ENCODE measurements around the gene FCER1G. TPM values are rescaled to one million over a fixed set of nuclear protein-coding genes. Genes with fewer than 3 reads are reported as not detected.
"Not testable (repeated sequence)": the region's sequence is repeated elsewhere in the genome, so short reads cannot be mapped to it uniquely, and the experiment has no call there.

FCER1G gene
- total RNA-seq, 4 donors from 2014 or later = 1.6 to 50.4 (median 25.4) TPM

DNA sequence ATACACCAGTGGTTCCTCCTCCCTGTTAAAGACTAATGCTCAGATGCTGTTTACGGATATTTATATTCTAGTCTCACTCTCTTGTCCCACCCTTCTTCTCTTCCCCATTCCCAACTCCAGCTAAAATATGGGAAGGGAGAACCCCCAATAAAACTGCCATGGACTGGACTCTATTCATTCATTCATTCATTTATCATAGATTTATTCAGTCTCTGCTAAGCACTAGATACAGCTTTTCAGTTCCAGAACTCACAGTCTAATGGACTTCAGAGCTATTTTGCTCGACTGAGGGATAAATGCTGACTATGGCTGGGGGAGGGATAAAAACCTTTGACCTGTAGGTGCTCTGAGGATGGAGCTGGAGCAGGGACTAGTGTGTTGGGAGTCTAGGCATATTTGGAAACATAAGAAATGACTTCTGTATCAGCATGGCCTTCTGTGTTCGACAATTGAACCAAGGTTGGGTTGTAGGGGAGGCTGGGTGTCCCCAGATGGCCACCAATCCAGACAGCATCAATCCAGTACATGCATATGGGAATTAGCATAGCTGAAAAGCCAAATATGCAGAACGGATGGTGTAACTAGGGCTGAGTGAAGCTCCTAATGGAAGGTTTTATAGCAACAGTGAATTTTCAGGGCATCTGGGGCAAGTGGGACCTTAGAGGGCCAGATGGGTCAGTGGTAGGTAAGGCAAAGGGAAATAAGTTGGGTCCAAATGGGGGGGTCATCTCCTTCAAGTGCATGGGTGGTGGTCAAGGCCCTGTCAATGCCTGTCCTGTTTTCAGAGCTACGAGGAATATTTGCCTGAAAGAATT lies 4.2 kb downstream of the FCER1G start:
- intact Hi-C loops (cut with DNase I) = no loop called here
- Histone ChIP-seq H3K27ac (no peak overlapping the region), H3K4me3 (no peak overlapping the region), H3K27me3 (no peaks in the 10 kb centered on the region), H3K4me1 (no peaks in the 10 kb centered on the region), H3K36me3 (peaks cover under 1 to 12% (median 5%) of the 10 kb centered on the region in 3 donors), H3K9me3 (no peaks in the 10 kb centered on the region)
- no peak for TF ChIP-seq POLR2A (IDR thresholded peaks at IDR 0.05)
- TF ChIP-seq, protein P1, sequence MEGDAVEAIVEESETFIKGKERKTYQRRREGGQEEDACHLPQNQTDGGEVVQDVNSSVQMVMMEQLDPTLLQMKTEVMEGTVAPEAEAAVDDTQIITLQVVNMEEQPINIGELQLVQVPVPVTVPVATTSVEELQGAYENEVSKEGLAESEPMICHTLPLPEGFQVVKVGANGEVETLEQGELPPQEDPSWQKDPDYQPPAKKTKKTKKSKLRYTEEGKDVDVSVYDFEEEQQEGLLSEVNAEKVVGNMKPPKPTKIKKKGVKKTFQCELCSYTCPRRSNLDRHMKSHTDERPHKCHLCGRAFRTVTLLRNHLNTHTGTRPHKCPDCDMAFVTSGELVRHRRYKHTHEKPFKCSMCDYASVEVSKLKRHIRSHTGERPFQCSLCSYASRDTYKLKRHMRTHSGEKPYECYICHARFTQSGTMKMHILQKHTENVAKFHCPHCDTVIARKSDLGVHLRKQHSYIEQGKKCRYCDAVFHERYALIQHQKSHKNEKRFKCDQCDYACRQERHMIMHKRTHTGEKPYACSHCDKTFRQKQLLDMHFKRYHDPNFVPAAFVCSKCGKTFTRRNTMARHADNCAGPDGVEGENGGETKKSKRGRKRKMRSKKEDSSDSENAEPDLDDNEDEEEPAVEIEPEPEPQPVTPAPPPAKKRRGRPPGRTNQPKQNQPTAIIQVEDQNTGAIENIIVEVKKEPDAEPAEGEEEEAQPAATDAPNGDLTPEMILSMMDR (IDR thresholded peaks at IDR 0.05) = no peak
- 85 to 90% methylated on average over 4 to 5 of the region's 5 CpGs for WGBS, 2 donors
- DNase-seq = no peak

DNA sequence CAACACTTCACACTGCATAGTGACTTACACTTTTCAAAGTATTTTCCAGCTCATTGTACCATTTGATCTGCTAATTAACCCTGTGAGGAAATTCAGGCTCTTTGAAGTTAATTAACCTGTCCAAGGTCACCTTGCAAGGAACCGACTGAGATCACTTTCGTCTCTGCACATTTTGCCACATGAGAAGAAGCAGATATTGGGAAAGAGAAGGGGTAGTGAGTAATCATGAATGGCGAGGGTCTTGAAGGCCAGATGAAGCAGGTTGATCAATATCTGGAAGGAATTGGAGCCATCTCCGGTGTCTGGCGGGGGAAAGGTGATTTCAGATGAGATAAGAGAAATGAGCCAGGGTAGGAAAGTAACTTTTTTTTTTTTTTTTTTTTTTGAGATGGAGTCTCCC lies 4.9 kb downstream of the FCER1G start:
- TF ChIP-seq, protein P1 (IDR thresholded peaks at IDR 0.05) = no peak
- no peak for TF ChIP-seq POLR2A (IDR thresholded peaks at IDR 0.05)
- intact Hi-C loops (cut with DNase I) = loop anchor here (10.0 kb wide), 1 partner anchor 155 kb away; no protein-coding TSS in a partner anchor
- Histone ChIP-seq H3K27me3 (no peaks in the 10 kb centered on the region), H3K4me1 (peaks cover under 1 to 5% (median 2%) of the 10 kb centered on the region in 3 donors), H3K36me3 (peaks cover 0 to 5% (median 0%) of the 10 kb centered on the region in 3 donors), H3K27ac (no peak overlapping the region), H3K9me3 (no peaks in the 10 kb centered on the region), H3K4me3 (no peak overlapping the region)
- WGBS, 2 donors = 82 to 84% methylated on average over 5 of the region's 5 CpGs
- no peak for DNase-seq

DNA sequence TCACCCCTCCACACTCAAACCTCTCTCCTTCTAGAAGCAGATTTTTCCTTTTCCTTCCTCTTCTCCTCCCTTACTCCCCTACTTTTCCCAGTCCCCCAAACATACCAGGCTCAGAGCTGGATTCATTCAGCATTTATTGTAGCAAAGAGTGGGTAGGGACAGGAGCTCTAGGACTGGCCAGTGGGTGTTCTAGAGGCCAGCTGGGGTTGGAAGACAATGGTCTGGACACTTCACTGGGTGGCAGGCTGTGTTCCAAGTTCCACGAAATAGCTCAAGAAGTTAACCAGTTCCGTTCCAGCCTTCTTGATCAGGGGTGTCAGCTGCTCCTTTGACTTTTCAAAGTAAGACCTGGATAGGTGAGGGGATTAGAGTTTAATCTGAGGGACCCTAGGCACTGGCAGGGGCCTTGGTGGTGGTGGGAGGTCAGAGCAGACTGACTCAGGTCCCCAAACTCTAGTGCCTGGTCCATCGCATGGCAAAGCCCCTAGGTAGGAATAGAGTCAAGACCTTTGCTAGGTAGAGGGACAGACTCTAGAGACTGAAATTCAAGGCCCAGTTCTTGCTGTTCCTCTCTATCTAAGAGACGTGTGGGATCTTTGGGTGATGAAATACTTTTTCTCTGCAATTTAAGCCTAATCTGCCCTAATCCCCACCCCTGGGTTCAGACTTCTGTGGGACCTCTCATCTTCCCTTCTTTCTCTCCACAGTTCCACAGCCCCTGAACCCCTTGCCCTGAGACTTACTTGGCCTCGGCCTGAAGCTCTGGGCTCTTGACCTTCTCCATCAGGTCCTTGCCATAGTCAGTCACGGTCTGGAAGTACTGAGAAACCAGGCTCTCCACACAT lies 7.3 kb downstream of the FCER1G start:
- intact Hi-C loops (cut with DNase I) = loop anchor here (10.0 kb wide), 1 partner anchor 152 kb away; no protein-coding TSS in a partner anchor
- Histone ChIP-seq H3K4me1 (peaks cover 18 to 25% (median 18%) of the 10 kb centered on the region in 3 donors), H3K27ac (no peak overlapping the region), H3K4me3 (no peak overlapping the region), H3K9me3 (no peaks in the 10 kb centered on the region), H3K27me3 (no peaks in the 10 kb centered on the region), H3K36me3 (no peaks in the 10 kb centered on the region)
- TF ChIP-seq, protein P1 (IDR thresholded peaks at IDR 0.05) = no peak
- TF ChIP-seq POLR2A (IDR thresholded peaks at IDR 0.05) = no peak
- WGBS, 2 donors = 68 to 73% methylated on average over 5 of the region's 6 CpGs
- DNase-seq = no peak

DNA sequence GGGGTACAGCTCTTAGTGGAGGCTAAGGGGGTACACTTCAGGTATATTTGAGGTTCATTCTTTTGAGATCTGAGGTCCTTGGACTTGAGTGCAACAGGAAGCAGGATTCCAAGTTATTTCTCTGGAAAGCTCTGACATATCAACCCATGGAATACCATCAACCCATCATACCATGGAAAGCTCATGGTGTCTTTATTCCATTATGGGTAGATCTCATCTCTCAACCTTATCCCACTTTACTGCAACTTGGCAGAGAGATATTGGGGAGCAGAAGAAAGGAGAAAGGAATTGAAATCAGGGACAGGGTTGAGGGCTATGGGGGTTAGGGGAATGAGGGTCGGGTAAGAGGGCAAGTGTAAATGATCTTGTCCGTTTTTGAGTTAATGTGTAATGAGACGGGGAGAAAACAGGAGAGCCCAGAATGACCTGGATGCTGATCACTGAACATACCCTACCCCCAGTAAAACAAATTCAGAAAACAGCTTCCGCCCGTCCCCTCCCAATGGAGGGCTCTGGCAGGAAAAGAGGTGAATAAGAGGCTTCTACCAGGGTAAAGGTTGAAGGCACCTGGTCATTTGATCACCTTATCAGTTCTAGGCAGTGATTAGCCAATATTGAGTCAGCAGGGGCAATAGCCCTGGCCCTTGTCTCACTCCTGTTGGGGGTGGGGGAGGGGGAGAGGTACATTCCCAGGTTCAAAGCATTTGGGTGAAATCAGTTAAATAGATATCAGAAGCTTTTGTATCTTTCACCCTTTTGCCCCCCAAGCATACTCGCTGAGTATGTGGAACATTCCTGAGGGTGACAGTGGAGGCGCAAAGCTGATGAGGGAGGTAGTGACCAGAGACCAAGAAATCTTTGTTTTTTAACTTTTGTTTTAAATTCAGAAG lies 9.0 kb downstream of the FCER1G start:
- no peak overlapping the region for H3K27ac ChIP-seq
- peaks cover 21 to 33% (median 25%) of the 10 kb centered on the region in 3 donors for H3K4me1 ChIP-seq
- TF ChIP-seq POLR2A (IDR thresholded peaks at IDR 0.05) = no peak
- TF ChIP-seq, protein P1 (IDR thresholded peaks at IDR 0.05) = no peak
- H3K36me3 ChIP-seq = peaks cover 2 to 10% (median 5%) of the 10 kb centered on the region in 3 donors
- intact Hi-C loops (cut with DNase I) = loop anchor here (10.0 kb wide), 1 partner anchor 151 kb away; no protein-coding TSS in a partner anchor
- H3K4me3 ChIP-seq = no peak overlapping the region
- H3K27me3 ChIP-seq = no peaks in the 10 kb centered on the region
- WGBS, 2 donors = 86 to 91% methylated on average over 7 of the region's 7 CpGs
- DNase-seq = no peak
- no peaks in the 10 kb centered on the region for H3K9me3 ChIP-seq

DNA sequence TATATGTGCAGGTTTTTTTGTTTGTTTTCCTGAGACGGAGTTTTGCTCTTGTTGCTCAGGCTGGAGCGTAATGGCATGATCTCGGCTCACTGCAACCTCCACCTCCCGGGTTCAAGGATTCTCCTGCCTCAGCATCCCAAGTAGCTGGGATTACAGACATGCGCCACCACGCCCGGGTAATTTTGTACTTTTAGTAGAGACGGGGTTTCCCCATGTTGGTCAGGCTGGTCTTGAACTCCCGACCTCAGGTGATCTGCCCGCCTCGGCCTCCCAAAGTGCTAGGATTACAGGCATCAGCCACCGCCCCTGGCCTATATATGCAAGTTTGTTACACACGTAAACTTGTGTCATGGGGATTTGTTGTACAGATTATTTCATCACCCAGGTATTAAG lies 9.6 kb downstream of the FCER1G start:
- not testable (repeated sequence) for H3K9me3 ChIP-seq, H3K4me3 ChIP-seq, DNase-seq, H3K27me3 ChIP-seq
- Histone ChIP-seq H3K36me3 (peaks cover 8 to 17% (median 12%) of the 10 kb centered on the region in 3 donors), H3K27ac (peak overlapping the region in 3 of 4 donors; percentile 72 to 83 (median 78)), H3K4me1 (peaks cover 21 to 33% (median 25%) of the 10 kb centered on the region in 3 donors)
- intact Hi-C loops (cut with DNase I) = loop anchor here (5.0 to 10.0 kb wide), 2 partner anchors 68 to 150 kb away; no protein-coding TSS in a partner anchor
- WGBS, 2 donors = 72% methylated on average over 10 to 13 of the region's 13 CpGs

All from esophagus squamous epithelium (tissue), 5 donors.